Measurements from ENCODE around the gene ARSJ.
"Not testable (repeated sequence)": the region's sequence is repeated elsewhere in the genome, so short reads cannot be mapped to it uniquely, and the experiment has no call there.

Gene ARSJ

GRCh38 chr4:113957956-113958355 is 21.5 kb downstream of the ARSJ start:
- DNase-seq = no peak

- no peak for DNase-seq
Measured at GRCh38 chr4:113955948-113956347, 23.5 kb downstream of the ARSJ start.

GRCh38 chr4:113955411-113955810 is 24.0 kb downstream of the ARSJ start:
- DNase-seq = no peak

GRCh38 chr4:113953888-113954287 is 25.6 kb downstream of the ARSJ start:
- no peak for DNase-seq

GRCh38 chr4:113952452-113953029 is 26.9 kb downstream of the ARSJ start:
- peak in 1 of 2 donors; percentile 59 for DNase-seq

- no peak for DNase-seq
Measured at GRCh38 chr4:113951263-113951662, 28.2 kb downstream of the ARSJ start.

GRCh38 chr4:113950207-113950606 is 29.2 kb downstream of the ARSJ start:
- no peak for DNase-seq

- DNase-seq = no peak
Measured at GRCh38 chr4:113947484-113947883, 32.0 kb downstream of the ARSJ start.

GRCh38 chr4:113945906-113946305 is 33.5 kb downstream of the ARSJ start:
- no peak for DNase-seq

GRCh38 chr4:113943863-113944262 is 35.6 kb downstream of the ARSJ start:
- no peak for DNase-seq

- no peak for DNase-seq
Measured at GRCh38 chr4:113943085-113943484, 36.4 kb downstream of the ARSJ start.

GRCh38 chr4:113941836-113942235 is 37.6 kb downstream of the ARSJ start:
- no peak for DNase-seq

- DNase-seq = not testable (repeated sequence)
Measured at GRCh38 chr4:113940103-113940502, 39.3 kb downstream of the ARSJ start.

GRCh38 chr4:113935190-113935589 is 44.3 kb downstream of the ARSJ start:
- no peak for DNase-seq

- DNase-seq = not testable (repeated sequence)
Measured at GRCh38 chr4:113924706-113925105, 54.7 kb downstream of the ARSJ start.

GRCh38 chr4:113921089-113921794 is 58.2 kb downstream of the ARSJ start:
- no peak for DNase-seq

GRCh38 chr4:113919611-113920010 is 59.8 kb downstream of the ARSJ start:
- DNase-seq = no peak

GRCh38 chr4:113919145-113919544 is 60.3 kb downstream of the ARSJ start:
- DNase-seq = no peak

- peak; percentile 8 to 35 for DNase-seq
Measured at GRCh38 chr4:113908829-113909228, 70.6 kb downstream of the ARSJ start.

GRCh38 chr4:113907559-113907958 is 71.9 kb downstream of the ARSJ start:
- DNase-seq = no peak

GRCh38 chr4:113905301-113905700 is 74.1 kb downstream of the ARSJ start:
- DNase-seq = no peak

GRCh38 chr4:113904877-113905276 is 74.6 kb downstream of the ARSJ start:
- no peak for DNase-seq

- DNase-seq = no peak
Measured at GRCh38 chr4:113901994-113902787, 77.3 kb downstream of the ARSJ start.
